ENCODE results near the gene BDKRB1. TPM values are rescaled to one million over a fixed set of nuclear protein-coding genes. Genes with fewer than 3 reads are reported as not detected.

BDKRB1 gene
- total and polyA plus RNA-seq, 2 donors (not counting 1 experiment from before 2014, with no cell fraction given) = 5.4 to 22.5 TPM

DNA sequence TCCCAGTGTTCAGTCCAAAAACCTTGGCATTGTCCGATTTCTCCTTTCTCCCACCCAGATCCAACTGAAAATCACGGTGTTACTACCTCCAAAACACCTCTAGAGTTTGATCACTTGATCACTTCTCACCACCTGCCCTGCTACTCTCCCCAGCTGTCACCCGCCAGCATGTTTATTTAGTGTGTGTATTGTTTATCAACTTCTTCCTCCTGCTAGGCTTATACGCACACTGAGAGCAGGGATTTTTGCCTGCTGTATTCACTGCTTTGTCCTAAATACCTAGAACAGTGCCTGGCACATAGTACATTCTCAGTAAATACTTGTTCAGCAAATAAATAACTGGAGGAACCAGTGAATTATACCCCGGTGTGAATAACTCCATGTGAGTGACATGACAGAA, 5.0 kb downstream of the BDKRB1 start:
- no peak overlapping the region for H3K4me3 ChIP-seq (replicated peaks in 1 of 4; ENCODE audit: control extremely low read depth in 1 of 4, insufficient read depth in 1 of 4, low read depth in 3 of 4, low read length in 4 of 4)
- no peak for TF ChIP-seq CTCF (conservative IDR thresholded peaks at IDR 0.05 in 1 of 2, IDR thresholded peaks at IDR 0.05 in 1 of 2; ENCODE audit: low read depth in 1 of 2, low read length in 2 of 2)
- TF ChIP-seq EZH2 (IDR thresholded peaks at IDR 0.05; ENCODE audit: low read length, missing control alignments) = no peak
- peak overlapping the region; percentile 25 for H3K4me2 ChIP-seq (ENCODE audit: extremely low read depth, insufficient read depth, low read length)
- H3K36me3 ChIP-seq (ENCODE audit: control insufficient read depth, insufficient read depth, low read length) = peaks cover 8% of the 10 kb centered on the region
- no peaks in the 10 kb centered on the region for H3K27me3 ChIP-seq (ENCODE audit: control insufficient read depth, insufficient read depth, low read length)
- no peak for DNase-seq (ENCODE audit: low read depth in 2 of 2)
- H3K4me1 ChIP-seq (ENCODE audit: control insufficient read depth, extremely low read depth, insufficient read depth, low read length) = peaks cover 14% of the 10 kb centered on the region
- peak overlapping the region; percentile 19 for H3K27ac ChIP-seq (ENCODE audit: insufficient read depth, low read length)
- peaks cover 7% of the 10 kb centered on the region for H3K79me2 ChIP-seq (ENCODE audit: control insufficient read depth, insufficient read depth, low read length)
- no peak overlapping the region for H3K9ac ChIP-seq (ENCODE audit: insufficient read depth, low read length)
- no peaks in the 10 kb centered on the region for H3K9me3 ChIP-seq (ENCODE audit: control insufficient read depth, insufficient read depth, low read depth, low read length)
- no peak overlapping the region for H2AFZ ChIP-seq (ENCODE audit: low read length)
- no peaks in the 10 kb centered on the region for H4K20me1 ChIP-seq (ENCODE audit: control insufficient read depth, extremely low read depth, insufficient read depth, low read length)

GRCh38 chr14:96261772-96262655, 6.0 kb downstream of the BDKRB1 start:
- H3K9ac ChIP-seq (ENCODE audit: insufficient read depth, low read length) = no peak overlapping the region
- peaks cover 8% of the 10 kb centered on the region for H3K36me3 ChIP-seq (ENCODE audit: control insufficient read depth, insufficient read depth, low read length)
- no peak overlapping the region for H3K4me3 ChIP-seq (replicated peaks in 1 of 4; ENCODE audit: control extremely low read depth in 1 of 4, insufficient read depth in 1 of 4, low read depth in 3 of 4, low read length in 4 of 4)
- no peak overlapping the region for H2AFZ ChIP-seq (ENCODE audit: low read length)
- peaks cover 15% of the 10 kb centered on the region for H3K4me1 ChIP-seq (ENCODE audit: control insufficient read depth, extremely low read depth, insufficient read depth, low read length)
- TF ChIP-seq EZH2 (IDR thresholded peaks at IDR 0.05; ENCODE audit: low read length, missing control alignments) (no peak), CTCF (conservative IDR thresholded peaks at IDR 0.05 in 1 of 2, IDR thresholded peaks at IDR 0.05 in 1 of 2; ENCODE audit: low read depth in 1 of 2, low read length in 2 of 2) (peak in 1 of 2 donors; percentile 16)
- no peak for DNase-seq (ENCODE audit: low read depth in 2 of 2)
- H4K20me1 ChIP-seq (ENCODE audit: control insufficient read depth, extremely low read depth, insufficient read depth, low read length) = no peaks in the 10 kb centered on the region
- H3K4me2 ChIP-seq (ENCODE audit: extremely low read depth, insufficient read depth, low read length) = peak overlapping the region; percentile 59
- no peaks in the 10 kb centered on the region for H3K9me3 ChIP-seq (ENCODE audit: control insufficient read depth, insufficient read depth, low read depth, low read length)
- H3K27me3 ChIP-seq (ENCODE audit: control insufficient read depth, insufficient read depth, low read length) = no peaks in the 10 kb centered on the region
- H3K27ac ChIP-seq (ENCODE audit: insufficient read depth, low read length) = no peak overlapping the region
- peaks cover 6% of the 10 kb centered on the region for H3K79me2 ChIP-seq (ENCODE audit: control insufficient read depth, insufficient read depth, low read length)

DNA sequence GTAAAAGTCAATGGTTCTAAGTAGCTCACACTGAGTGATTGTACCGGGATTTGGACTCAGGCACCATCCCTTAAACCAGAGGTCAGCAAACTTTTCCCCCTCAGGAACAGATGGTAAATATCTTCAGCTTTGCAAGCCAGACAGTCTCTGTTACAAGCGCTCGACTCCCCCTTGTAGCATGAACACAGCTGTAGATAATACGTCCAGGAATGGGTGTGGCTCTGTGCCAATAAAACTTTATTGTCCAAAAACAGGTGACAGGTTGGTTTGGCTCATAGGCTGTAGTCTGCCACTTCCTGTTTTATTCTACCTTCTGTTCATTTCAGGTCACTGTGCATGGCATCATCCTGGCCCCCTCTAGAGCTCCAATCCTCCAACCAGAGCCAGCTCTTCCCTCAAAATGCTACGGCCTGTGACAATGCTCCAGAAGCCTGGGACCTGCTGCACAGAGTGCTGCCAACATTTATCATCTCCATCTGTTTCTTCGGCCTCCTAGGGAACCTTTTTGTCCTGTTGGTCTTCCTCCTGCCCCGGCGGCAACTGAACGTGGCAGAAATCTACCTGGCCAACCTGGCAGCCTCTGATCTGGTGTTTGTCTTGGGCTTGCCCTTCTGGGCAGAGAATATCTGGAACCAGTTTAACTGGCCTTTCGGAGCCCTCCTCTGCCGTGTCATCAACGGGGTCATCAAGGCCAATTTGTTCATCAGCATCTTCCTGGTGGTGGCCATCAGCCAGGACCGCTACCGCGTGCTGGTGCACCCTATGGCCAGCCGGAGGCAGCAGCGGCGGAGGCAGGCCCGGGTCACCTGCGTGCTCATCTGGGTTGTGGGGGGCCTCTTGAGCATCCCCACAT, 7.6 kb downstream of the BDKRB1 start:
- Histone ChIP-seq H2AFZ (ENCODE audit: low read length) (no peak overlapping the region), H3K4me1 (ENCODE audit: control insufficient read depth, extremely low read depth, insufficient read depth, low read length) (peaks cover 26% of the 10 kb centered on the region), H3K27me3 (ENCODE audit: control insufficient read depth, insufficient read depth, low read length) (no peaks in the 10 kb centered on the region), H3K9me3 (ENCODE audit: control insufficient read depth, insufficient read depth, low read depth, low read length) (no peaks in the 10 kb centered on the region), H3K79me2 (ENCODE audit: control insufficient read depth, insufficient read depth, low read length) (peaks cover 4% of the 10 kb centered on the region), H3K36me3 (ENCODE audit: control insufficient read depth, insufficient read depth, low read length) (peaks cover 8% of the 10 kb centered on the region), H3K9ac (ENCODE audit: insufficient read depth, low read length) (no peak overlapping the region), H3K4me3 (replicated peaks in 1 of 4; ENCODE audit: control extremely low read depth in 1 of 4, insufficient read depth in 1 of 4, low read depth in 3 of 4, low read length in 4 of 4) (no peak overlapping the region), H3K27ac (ENCODE audit: insufficient read depth, low read length) (no peak overlapping the region), H4K20me1 (ENCODE audit: control insufficient read depth, extremely low read depth, insufficient read depth, low read length) (no peaks in the 10 kb centered on the region), H3K4me2 (ENCODE audit: extremely low read depth, insufficient read depth, low read length) (no peak overlapping the region)
- DNase-seq (ENCODE audit: low read depth in 2 of 2) = peak in 1 of 2 donors; percentile 66
- no peak for TF ChIP-seq CTCF (conservative IDR thresholded peaks at IDR 0.05 in 1 of 2, IDR thresholded peaks at IDR 0.05 in 1 of 2; ENCODE audit: low read depth in 1 of 2, low read length in 2 of 2)
- no peak for TF ChIP-seq EZH2 (IDR thresholded peaks at IDR 0.05; ENCODE audit: low read length, missing control alignments)

Data from fibroblast of lung (primary cell).